Measurements from ENCODE around the gene MAP4K2.

GRCh38 chr11:64745521-64746328 lies 57.3 kb downstream of the MAP4K2 start:
- TF ChIP-seq POLR2A (IDR thresholded peaks at IDR 0.05; ENCODE audit: low read depth, low read length) (no peak), CTCF (conservative IDR thresholded peaks at IDR 0.05; ENCODE audit: low read depth, low read length) (no peak), FOS (IDR thresholded peaks at IDR 0.05; ENCODE audit: low read depth, low read length) (no peak), CEBPB (IDR thresholded peaks at IDR 0.05; ENCODE audit: low read depth, low read length) (no peak), RCOR1 (IDR thresholded peaks at IDR 0.05; ENCODE audit: insufficient replicate concordance, low read length) (no peak), USF2 (IDR thresholded peaks at IDR 0.05; ENCODE audit: low read depth, low read length) (no peak), RAD21 (IDR thresholded peaks at IDR 0.05; ENCODE audit: low read length) (no peak), RFX5 (IDR thresholded peaks at IDR 0.05; ENCODE audit: low read depth, low read length) (no peak), CHD1 (IDR thresholded peaks at IDR 0.05; ENCODE audit: low read depth, low read length) (no peak), MAFK (IDR thresholded peaks at IDR 0.05; ENCODE audit: low read depth, low read length) (no peak), MXI1 (IDR thresholded peaks at IDR 0.05; ENCODE audit: borderline replicate concordance, low read depth, low read length) (no peak), BHLHE40 (IDR thresholded peaks at IDR 0.05; ENCODE audit: low read depth, low read length) (no peak), SMC3 (IDR thresholded peaks at IDR 0.05; ENCODE audit: low read depth, low read length) (no peak), NFE2L2 (IDR thresholded peaks at IDR 0.05; ENCODE audit: low read depth, low read length) (no peak)

Measured in IMR-90 (cell line).